NCI-H2196 treated with DMSO at 0.1 percent for 48 hours (cell line): ENCODE data around the gene COL20A1.
"Not testable (repeated sequence)": the region's sequence is repeated elsewhere in the genome, so short reads cannot be mapped to it uniquely, and the experiment has no call there.

ENCODE experiments used
- DNase-seq: peaks from one replicate; lab custom pipeline; 2025; ENCODE audit not compliant: unreplicated experiment; lab: John Stamatoyannopoulos, UW

COL20A1 gene

DNA sequence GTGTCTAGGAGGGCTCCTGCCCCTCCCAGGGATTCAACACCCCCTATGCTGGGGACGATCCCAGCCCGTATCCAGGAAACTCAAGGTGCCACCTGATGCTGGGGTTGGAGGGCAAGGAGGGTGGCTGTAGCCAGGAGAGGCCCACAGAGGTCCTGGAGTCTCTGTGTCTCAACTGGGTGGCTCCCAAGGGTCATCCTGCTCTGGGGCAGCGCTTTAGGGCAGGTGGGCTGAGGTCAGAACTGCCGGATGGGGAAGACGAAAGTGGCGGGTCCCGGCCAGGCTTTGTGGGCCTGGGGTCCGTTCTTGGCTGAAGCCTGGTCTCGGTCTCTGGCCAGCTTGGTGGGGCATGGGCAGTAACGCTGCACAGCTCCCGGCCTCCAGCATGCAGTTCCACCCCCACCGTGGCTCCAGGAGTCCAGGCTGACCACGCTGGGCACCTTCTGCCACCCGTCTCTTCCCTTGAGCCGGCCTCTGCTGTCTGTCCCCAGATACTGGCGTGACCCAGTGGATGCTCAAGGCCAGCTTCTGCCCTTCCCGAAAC lies 2.8 kb upstream of the COL20A1 start:
- no peak for DNase-seq

GRCh38 chr20:63290677-63291472 lies 2.1 kb upstream of the COL20A1 start:
- no peak for DNase-seq

GRCh38 chr20:63291811-63292210 lies 1.2 kb upstream of the COL20A1 start:
- no peak for DNase-seq

- no peak for DNase-seq
These were observed 689 bp upstream of the COL20A1 start for GRCh38 chr20:63292292-63292701.

- no peak for DNase-seq
These were observed 470 bp downstream of the COL20A1 start for GRCh38 chr20:63293456-63293855.

DNA sequence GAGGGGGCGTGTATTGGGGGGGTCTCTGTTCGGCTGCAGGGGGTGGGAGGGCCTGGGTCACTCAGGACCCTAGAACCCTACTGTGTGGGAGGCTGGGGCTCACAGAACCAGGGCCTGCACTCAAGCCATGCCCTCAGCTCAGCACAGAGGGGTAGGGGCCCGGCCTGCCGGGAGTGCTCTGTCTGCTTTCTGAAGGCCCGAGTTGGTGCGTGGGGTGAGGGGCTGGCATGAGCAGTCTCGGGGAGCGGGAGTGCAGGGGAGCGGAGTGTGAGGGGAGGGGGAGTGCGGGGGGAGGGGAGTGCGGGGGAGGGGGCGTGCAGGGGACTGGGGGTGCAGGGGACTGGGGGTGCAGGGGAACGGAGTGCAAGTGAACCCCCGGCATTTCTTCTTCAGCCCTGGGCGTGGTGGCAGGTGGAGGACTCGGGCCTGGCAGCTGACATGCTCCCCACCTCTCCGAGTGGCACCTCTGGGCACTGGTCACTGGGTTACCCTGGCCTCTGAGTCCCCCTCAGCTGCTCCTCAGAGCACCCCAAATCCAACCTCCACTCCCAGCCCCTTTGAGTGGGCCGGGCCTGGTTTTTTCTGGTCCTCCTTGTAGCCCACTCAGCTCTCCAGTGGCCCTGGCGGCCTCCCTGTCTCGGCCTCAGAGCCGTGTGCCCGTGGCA lies 1.0 kb downstream of the COL20A1 start:
- no peak for DNase-seq

DNA sequence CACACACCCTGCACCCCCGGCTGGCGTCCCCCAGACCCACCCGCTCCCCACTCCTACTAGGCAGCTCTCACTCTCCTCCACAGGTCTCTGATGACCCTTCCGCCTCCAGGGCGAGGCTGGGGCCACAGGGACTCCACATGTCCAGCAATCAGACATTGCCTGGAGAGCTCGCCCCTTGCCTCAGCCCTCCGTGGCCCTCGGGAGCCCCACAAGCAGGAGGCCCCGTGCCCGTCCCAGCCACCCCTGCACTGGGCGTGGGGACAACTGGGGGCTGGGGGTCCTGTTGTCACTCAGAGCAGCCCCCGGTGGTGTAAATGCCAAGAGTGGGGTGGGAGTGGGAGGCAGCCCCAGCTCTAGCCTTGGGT lies 1.5 kb downstream of the COL20A1 start:
- no peak for DNase-seq

GRCh38 chr20:63295018-63295417 lies 2.0 kb downstream of the COL20A1 start:
- DNase-seq = no peak

GRCh38 chr20:63295422-63295821 lies 2.4 kb downstream of the COL20A1 start:
- DNase-seq = no peak

- DNase-seq = no peak
These were observed 2.9 kb downstream of the COL20A1 start for GRCh38 chr20:63295846-63296245.

GRCh38 chr20:63296531-63297299 lies 3.7 kb downstream of the COL20A1 start:
- no peak for DNase-seq

GRCh38 chr20:63297371-63297781 lies 4.4 kb downstream of the COL20A1 start:
- DNase-seq = no peak

DNA sequence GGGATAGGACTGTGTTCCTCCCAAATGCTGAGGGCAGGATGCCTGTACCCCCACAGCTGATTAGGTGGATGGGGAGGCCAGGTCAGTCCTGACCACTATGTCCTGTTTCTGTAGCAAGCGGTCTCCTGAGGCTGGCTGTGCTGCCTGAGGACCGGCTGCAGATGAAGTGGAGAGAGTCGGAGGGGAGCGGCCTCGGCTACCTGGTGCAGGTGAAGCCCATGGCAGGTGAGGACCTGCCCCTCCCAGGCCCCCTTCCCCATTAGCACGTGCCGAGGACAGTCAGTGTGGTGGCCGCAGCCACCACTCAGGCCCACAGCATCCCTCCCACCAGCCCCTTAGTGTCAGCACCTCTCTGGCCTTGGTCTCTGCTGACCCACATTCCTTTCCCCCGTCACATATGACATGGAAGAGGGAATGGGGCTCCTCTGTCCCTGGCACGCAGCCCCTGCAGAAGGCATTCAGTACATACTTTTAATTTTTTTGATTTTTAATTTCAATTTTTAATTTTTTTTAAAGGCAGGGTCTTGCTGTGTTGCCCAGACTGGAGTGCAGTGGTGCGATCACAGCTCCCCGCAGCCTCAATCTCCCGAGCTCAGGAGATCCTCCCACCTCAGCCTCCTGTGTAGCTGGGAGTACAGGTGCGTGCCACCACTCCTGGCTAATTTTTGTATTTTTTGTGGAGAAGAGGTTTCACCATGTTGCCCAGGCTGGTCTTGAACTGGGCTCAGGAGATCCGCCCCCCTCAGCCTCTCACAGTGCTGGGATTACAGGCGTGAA lies 5.0 kb downstream of the COL20A1 start:
- no peak for DNase-seq

- DNase-seq = no peak
These were observed 5.8 kb downstream of the COL20A1 start for GRCh38 chr20:63298731-63299312.

DNA sequence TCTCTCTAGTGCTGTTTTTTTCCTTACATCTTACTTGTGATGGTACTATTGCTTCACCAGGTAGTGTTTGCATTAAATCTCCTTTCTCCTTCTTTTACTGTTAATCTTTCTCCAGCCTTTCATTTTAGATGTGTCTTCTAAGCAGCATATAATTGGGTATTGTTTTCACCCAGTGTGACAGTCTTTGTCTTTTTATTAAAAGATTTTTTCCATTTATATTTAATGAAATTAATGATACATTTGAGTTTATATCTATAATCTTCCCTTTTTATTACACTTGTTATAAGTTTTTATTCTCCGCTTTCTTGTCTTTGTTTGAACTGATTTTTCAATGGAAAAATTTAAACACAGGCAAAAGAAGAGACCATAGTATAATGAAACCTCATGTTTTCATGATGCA lies 8.7 kb downstream of the COL20A1 start:
- no peak for DNase-seq

DNA sequence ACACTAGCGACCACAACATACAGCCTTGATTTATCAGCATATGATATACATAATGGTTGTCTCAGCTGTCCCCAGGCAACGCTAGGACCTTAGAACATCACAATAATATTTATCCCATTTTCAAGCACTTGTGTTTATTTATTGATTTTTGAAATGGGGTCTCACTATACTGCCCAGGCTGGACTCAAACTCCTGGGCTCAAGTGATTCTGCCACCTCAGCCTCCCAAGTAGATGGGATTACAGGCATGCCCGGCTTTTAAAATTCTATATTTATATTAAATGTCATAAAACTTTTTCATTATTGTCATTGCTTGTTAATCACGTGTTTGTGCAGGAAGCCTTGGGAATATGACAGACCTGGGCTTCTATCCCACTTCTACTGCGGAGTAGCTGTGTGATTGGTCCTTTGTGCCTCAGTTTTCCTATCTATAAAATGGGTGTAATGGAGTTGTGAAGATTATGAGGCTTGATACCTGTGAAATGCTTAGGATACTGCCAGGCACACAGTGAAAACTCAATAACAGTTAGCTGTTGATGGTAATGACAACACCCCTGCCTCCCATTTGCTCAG lies 10.2 kb downstream of the COL20A1 start:
- DNase-seq = no peak

DNA sequence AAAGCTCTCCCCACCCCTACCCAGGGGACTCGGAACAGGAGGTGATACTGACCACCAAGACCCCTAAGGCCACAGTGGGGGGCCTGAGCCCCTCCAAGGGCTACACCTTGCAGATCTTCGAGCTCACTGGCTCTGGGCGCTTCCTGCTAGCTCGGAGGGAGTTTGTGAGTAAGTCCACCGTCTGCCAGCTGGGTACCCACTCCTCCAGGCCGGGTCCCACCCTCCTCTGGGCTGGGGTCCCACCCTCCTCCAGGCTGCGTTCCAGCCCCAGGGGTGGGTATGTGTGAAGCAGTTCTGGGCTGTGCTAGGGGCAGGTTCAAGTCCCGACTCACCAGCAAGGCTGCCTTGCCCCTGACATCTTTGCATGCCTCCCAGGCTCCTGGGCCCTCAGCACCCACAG lies 12.4 kb downstream of the COL20A1 start:
- DNase-seq = no peak

DNA sequence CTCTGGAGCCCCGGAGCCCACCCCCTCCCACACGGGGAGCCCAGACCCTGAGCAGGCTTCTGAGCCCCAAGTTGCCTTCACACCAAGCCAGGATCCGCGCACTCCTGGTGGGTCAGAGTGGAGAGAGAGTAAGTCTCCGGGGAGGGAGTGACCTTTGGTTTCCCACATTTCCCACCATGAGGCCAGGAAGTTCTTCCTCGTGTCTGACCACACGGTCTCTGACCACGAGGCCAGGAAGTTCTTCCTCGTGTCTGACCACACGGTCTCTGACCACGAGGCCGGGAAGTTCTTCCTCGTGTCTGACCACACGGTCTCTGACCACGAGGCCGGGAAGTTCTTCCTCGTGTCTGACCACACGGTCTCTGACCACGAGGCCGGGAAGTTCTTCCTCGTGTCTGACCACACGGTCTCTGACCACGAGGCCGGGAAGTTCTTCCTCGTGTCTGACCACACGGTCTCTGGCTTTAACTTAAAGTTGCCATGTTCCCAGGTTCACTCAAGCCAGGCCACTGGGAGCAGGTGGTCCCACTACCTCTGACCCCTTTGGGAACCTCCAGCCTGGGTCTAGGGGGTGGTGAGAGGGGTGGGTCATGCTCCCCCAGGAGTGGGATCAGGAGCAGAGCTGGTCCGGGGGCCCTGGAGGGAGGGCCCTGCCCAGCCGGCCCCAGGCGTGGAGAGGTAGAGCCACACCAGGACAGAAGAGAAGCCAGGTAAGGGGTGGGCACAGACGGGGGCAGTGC lies 13.1 kb downstream of the COL20A1 start:
- not testable (repeated sequence) for DNase-seq
